Body of pancreas (tissue), 4 donors: ENCODE measurements around the gene CRAMP1. TPM values are rescaled to one million over a fixed set of nuclear protein-coding genes. Genes with fewer than 3 reads are reported as not detected.

Experiments
- ATAC-seq: fragments of 150-250 bp; one replicate; pipeline ENCODE4 v1.9.1; 2016
- DNase-seq, 4 donors: peaks; one replicate each; pipeline ENCODE4 v3.0.0-alpha.2; 2019
- H3K27ac ChIP-seq, 4 donors: fragments of 200-600 bp; sonication (generic); 1 replicate in 3 of 4; 2 replicates in 1 of 4; pipeline versions ENCODE4 v1.5.1 to v1.6.1; 2016 to 2019; ENCODE audit warnings: mild to moderate bottlenecking in 1 of 4, mixed read lengths in 1 of 4, moderate library complexity in 1 of 4
- H3K27me3 ChIP-seq, 2 donors: fragments of 200-600 bp; sonication (generic); one replicate each; pipeline ENCODE4 v1.6.0; 2016; ENCODE audit warnings: mild to moderate bottlenecking in 1 of 2
- H3K36me3 ChIP-seq, 2 donors: fragments of 200-600 bp; sonication (generic); replicated peaks in 1 of 2; 2 replicates each; pipeline ENCODE4 v1.5.1; 2016; ENCODE audit warnings: low read depth in 2 of 2; ENCODE audit not compliant: insufficient read depth in 1 of 2
- H3K4me1 ChIP-seq: fragments of 200-600 bp; sonication (generic); one replicate; pipeline ENCODE4 v1.6.0; 2016
- H3K4me3 ChIP-seq, 2 donors: fragments of 200-600 bp; sonication (generic); 1 replicate in 1 of 2; 2 replicates in 1 of 2; pipeline ENCODE4 v1.5.1; 2016 to 2019
- H3K9me3 ChIP-seq, 3 donors: fragments of 200-600 bp; sonication (generic); 1 replicate in 2 of 3; 2 replicates in 1 of 3; pipeline ENCODE4 v1.5.1; 2016
- POLR2A ChIP-seq, 3 donors: fragments of 450-650 bp; IDR thresholded peaks; one replicate each; pipeline ENCODE4 v1.6.1; 2016; ENCODE audit warnings: antibody characterized with exemption in 3 of 3, mild to moderate bottlenecking in 2 of 3
- WGBS, 2 donors: methylation state at CpG; one replicate each; pipeline ENCODE4 v1.1.5; 2017; 5-methylcytosine and 5-hydroxymethylcytosine counted together
- intact Hi-C: fragments of 100-400 bp; cut with DNase I; formaldehyde crosslinking; loops from one replicate; pipeline ENCODE4 v1.15.1; 2023
- total RNA-seq, 2 donors: library from RNA; depleted of rRNA; stranded (reverse); fragments of >200 nt; gene quantifications; one replicate each; pipeline ENCODE4 v1.1.0, GENCODE V29; 2016
- TF ChIP-seq, protein P1 (sequence below), 7 experiments: fragments of 450-650 bp in 4 of 7; fragments of 200-600 bp in 3 of 7; sonication (generic) in 3 of 7; IDR thresholded peaks; one replicate each; pipeline ENCODE4 v1.5.1; 2016 to 2019; ENCODE audit warnings: antibody characterized with exemption in 7 of 7

Gene CRAMP1
- total RNA-seq, 2 donors from 2014 or later = 8.6 to 17.8 TPM

DNA sequence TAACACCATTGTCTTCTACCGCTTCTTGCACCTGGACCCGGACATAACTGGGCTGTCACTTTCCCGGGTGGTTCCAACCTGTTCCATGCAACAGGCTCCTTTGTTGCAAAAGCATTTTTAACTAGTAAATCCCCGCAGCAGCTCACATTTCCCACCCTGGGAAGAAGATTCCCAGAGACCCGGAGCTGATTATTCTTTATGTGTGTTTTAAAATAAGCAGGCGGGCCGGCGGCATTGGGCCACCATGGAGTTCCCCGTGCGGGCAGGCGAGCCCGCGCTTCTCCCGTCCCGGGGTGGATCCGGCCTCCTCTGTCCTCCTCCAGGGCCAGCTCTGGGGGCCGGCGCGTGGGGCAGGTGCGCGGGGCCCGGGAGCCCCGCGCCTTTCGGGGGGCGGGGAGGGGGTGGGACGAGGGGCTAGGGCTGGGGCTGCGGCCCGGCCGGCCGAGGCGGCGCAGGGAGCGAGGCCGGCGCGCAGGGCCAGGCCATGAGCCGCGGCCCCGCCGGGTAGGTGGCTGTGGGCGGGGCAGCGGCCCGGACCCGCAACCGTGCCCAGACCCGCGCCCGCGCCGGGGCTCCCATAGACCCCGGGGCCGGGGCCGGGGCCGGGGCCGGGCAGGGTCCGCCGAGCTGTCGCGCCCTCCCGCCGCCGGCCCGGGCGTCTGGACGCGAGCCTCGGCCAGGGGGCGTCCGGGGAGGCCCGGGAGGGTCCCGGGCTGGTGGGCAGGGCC, 1.7 kb downstream of the CRAMP1 start:
- intact Hi-C loops = no loop called here
- Histone ChIP-seq H3K9me3 (no peaks in the 10 kb centered on the region), H3K4me3 (no peak overlapping the region), H3K27ac (peak overlapping the region in 1 of 4 donors; percentile 24), H3K4me1 (peaks cover 44% of the 10 kb centered on the region), H3K36me3 (no peaks in the 10 kb centered on the region), H3K27me3 (no peaks in the 10 kb centered on the region)
- peak in 3 of 4 donors; percentile 24 to 35 (median 24) for DNase-seq
- TF ChIP-seq, protein P1, sequence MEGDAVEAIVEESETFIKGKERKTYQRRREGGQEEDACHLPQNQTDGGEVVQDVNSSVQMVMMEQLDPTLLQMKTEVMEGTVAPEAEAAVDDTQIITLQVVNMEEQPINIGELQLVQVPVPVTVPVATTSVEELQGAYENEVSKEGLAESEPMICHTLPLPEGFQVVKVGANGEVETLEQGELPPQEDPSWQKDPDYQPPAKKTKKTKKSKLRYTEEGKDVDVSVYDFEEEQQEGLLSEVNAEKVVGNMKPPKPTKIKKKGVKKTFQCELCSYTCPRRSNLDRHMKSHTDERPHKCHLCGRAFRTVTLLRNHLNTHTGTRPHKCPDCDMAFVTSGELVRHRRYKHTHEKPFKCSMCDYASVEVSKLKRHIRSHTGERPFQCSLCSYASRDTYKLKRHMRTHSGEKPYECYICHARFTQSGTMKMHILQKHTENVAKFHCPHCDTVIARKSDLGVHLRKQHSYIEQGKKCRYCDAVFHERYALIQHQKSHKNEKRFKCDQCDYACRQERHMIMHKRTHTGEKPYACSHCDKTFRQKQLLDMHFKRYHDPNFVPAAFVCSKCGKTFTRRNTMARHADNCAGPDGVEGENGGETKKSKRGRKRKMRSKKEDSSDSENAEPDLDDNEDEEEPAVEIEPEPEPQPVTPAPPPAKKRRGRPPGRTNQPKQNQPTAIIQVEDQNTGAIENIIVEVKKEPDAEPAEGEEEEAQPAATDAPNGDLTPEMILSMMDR (IDR thresholded peaks at IDR 0.05) = no peak
- TF ChIP-seq POLR2A (IDR thresholded peaks at IDR 0.05) = no peak
- ATAC-seq = no peak
- 0 to 4% methylated on average over 6 to 31 of the region's 72 CpGs for WGBS, 2 donors

DNA sequence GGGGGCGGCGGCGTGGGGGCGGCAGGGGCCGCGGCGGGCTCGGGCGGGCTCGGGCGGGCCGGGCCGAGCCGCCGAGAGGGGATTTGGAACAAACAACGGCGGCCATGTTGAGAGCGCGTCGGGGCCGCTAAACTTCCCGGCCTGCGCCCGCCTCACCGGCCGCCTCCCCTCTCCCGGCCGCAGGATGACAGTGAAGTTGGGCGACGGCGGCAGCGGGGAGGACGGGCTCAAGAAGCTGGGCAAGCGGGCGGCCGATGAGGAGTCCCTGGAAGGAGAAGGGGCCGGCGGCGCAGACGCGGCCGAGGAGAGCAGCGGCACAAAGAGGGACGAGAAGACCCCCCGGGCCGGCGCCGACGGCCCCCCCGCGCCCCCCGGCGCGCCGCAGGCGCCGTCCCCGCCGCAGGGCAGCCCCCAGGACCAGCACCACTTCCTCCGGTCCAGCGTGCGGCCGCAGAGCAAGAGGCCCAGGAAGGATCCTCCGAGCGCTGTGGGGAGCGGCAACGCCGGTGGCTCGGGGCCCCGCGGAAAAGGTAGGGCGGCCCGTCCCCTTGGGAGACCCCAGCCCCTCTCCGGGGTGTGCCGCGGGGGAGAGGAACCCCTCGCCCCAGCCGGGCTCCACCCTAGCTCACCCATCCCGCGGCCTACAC, 2.4 kb downstream of the CRAMP1 start:
- Histone ChIP-seq H3K4me3 (peak overlapping the region; percentile 10 to 19), H3K27me3 (no peaks in the 10 kb centered on the region), H3K4me1 (peaks cover 41% of the 10 kb centered on the region), H3K27ac (peak overlapping the region in 3 of 4 donors; percentile 37 to 59 (median 56)), H3K9me3 (no peaks in the 10 kb centered on the region), H3K36me3 (no peaks in the 10 kb centered on the region)
- ATAC-seq (no peak), DNase-seq (peak; percentile 16 to 34 (median 21))
- TF ChIP-seq POLR2A (IDR thresholded peaks at IDR 0.05) = no peak
- TF ChIP-seq, protein P1 (IDR thresholded peaks at IDR 0.05) = no peak
- intact Hi-C loops = no loop called here
- whole genome bisulfite sequencing, 2 donors = 2 to 3% methylated on average over 6 to 56 of the region's 80 CpGs

DNA sequence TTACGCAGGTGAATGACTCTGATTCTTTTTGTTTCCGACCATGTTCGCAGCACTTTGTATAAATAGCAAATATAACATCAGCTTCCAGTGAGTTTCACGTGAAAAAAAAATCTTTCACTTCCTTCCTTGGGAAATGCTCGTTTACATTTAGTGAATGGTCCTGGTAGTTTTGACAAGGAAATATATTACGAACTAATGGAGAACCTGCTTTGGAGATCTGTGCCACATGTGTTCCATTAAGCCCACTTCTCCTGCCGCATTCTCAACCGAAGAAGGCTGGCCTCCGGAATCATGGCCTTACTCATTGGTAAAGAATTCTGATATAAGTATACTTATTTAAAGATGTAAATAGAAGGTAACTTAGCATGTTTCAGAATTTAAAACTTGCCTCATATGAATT, 3.6 kb downstream of the CRAMP1 start:
- H3K4me3 ChIP-seq = no peak overlapping the region

DNA sequence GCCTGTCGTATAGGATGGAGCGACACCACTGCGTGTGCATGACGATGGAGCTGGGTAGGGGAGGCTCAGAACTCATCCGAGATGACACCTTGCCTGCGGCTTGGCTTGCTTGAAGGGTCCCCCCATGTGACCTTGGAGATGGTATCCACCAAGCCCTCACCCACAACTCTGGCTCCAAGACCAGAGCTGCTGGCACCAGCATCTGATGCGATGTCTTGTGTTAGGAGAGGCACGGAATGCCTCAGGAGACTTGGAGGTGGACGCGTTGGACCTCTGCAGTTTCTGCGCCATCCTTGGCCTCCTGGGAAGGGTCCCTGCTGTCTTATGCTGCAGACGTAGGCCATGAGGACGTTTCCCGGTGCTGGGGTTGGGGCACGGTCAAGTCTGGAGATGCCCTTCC, 7.8 kb downstream of the CRAMP1 start:
- Histone ChIP-seq H3K4me1 (peaks cover 9% of the 10 kb centered on the region), H3K4me3 (no peak overlapping the region), H3K27me3 (no peaks in the 10 kb centered on the region), H3K36me3 (peaks cover 0 to 1% of the 10 kb centered on the region in 2 donors), H3K27ac (no peak overlapping the region), H3K9me3 (no peaks in the 10 kb centered on the region)
- TF ChIP-seq POLR2A (IDR thresholded peaks at IDR 0.05) = no peak
- TF ChIP-seq, protein P1 (IDR thresholded peaks at IDR 0.05) = no peak
- no peak for ATAC-seq
- 76 to 89% methylated on average over 7 to 15 of the region's 15 CpGs for WGBS, 2 donors
- DNase-seq = no peak
- intact Hi-C loops = no loop called here

More for the DNA sequence above, 3.6 kb downstream of the CRAMP1 start:
- no peak for DNase-seq
- WGBS, 2 donors = 74 to 86% methylated on average over 9 of the region's 9 CpGs
- Histone ChIP-seq H3K4me1 (peaks cover 34% of the 10 kb centered on the region), H3K9me3 (no peaks in the 10 kb centered on the region), H3K36me3 (peaks cover 0 to 1% of the 10 kb centered on the region in 2 donors), H3K27me3 (no peaks in the 10 kb centered on the region), H3K27ac (no peak overlapping the region)
- intact Hi-C loops = no loop called here
- TF ChIP-seq, protein P1 (IDR thresholded peaks at IDR 0.05) = no peak
- no peak for TF ChIP-seq POLR2A (IDR thresholded peaks at IDR 0.05)
- ATAC-seq = no peak
